Mucosa of stomach (tissue), 1 donor: Measurements from ENCODE around the gene MS4A5.

Source experiments
- H3K27me3 ChIP-seq: one replicate; pipeline ENCODE4 v1.7.0; 2013; ENCODE audit warnings: mild to moderate bottlenecking, low read length; ENCODE audit not compliant: control insufficient read depth, insufficient read depth
- H3K36me3 ChIP-seq: one replicate; pipeline ENCODE4 v1.7.0; 2013; ENCODE audit warnings: low read length; ENCODE audit not compliant: control insufficient read depth, insufficient read depth
- H3K4me1 ChIP-seq: one replicate; pipeline ENCODE4 v1.7.0; 2013; ENCODE audit warnings: mild to moderate bottlenecking, low read length; ENCODE audit not compliant: control insufficient read depth, insufficient read depth
- H3K4me3 ChIP-seq: one replicate; pipeline ENCODE4 v1.7.0; 2013; ENCODE audit warnings: low read length
- H3K9ac ChIP-seq: one replicate; pipeline ENCODE4 v1.7.0; 2013; ENCODE audit warnings: mild to moderate bottlenecking, low read length, moderate library complexity
- H3K9me3 ChIP-seq: one replicate; pipeline ENCODE4 v1.7.0; 2013; ENCODE audit warnings: mild to moderate bottlenecking, low read length, moderate library complexity; ENCODE audit not compliant: control insufficient read depth
- donor health status: Pancreatic carcinoma.

MS4A5 gene

DNA sequence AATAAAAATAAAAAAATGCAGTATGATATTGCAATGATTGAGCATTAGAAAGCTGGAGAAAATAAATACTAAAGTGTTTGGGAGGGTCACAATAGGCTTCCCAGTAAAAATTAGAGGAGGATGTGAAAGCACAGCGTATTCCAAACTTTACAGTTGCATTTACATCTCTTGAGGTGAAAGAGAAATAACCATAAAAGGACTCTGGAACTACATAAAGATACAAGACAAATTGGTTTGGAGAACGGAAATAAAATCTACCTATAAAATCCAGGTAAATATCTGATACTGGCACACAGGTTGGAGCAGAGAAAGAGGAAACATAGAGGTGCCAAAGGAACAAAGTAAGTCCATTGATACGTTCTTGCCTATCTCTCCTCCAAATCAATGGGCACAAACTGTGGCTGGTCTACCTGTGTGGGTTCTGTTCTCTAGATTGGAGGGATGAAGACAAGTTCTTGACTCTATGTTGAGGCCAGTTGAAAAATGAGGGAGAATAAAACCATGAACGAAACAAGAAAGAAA, 63.2 kb downstream of the MS4A5 start, which contains the start of gene MS4A12:
Gene MS4A12 (plus strand): TSS at position 291 of the 522 bp plus-strand sequence. CDS start 4,541 bp downstream, outside the sequence.
- Histone ChIP-seq H3K4me3 (no peak within 1 kb of the TSS), H3K4me1 (no peaks in the 10 kb centered on the region), H3K9me3 (no peaks in the 10 kb centered on the region), H3K27me3 (no peaks in the 10 kb centered on the region), H3K9ac (no peak within 1 kb of the TSS), H3K36me3 (no peaks in the 10 kb centered on the region)

DNA sequence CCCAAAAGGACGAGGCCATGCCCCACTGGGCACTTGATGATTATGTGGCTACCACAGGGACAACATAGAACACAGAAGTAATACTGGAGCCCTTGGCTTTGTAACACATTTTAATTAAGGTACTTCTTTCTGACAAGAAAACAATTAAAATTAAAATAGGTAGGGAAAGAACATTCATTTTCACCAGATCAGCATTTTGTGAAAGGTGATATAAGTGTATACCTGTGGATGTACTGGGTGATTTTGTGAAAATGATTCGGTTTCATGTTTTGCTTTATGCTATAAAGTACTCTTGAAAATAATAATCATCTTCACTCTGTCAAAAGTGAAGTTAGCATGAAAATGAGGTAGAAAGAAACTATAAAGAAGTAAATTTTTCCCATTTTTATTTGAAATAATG, 64.1 kb downstream of the MS4A5 start:
- Histone ChIP-seq H3K4me1 (no peaks in the 10 kb centered on the region), H3K27me3 (no peaks in the 10 kb centered on the region), H3K36me3 (no peaks in the 10 kb centered on the region), H3K9me3 (no peaks in the 10 kb centered on the region), H3K4me3 (no peak overlapping the region), H3K9ac (no peak overlapping the region)
